ENCODE data around the gene TNFSF9.

The TNFSF9 gene

DNA sequence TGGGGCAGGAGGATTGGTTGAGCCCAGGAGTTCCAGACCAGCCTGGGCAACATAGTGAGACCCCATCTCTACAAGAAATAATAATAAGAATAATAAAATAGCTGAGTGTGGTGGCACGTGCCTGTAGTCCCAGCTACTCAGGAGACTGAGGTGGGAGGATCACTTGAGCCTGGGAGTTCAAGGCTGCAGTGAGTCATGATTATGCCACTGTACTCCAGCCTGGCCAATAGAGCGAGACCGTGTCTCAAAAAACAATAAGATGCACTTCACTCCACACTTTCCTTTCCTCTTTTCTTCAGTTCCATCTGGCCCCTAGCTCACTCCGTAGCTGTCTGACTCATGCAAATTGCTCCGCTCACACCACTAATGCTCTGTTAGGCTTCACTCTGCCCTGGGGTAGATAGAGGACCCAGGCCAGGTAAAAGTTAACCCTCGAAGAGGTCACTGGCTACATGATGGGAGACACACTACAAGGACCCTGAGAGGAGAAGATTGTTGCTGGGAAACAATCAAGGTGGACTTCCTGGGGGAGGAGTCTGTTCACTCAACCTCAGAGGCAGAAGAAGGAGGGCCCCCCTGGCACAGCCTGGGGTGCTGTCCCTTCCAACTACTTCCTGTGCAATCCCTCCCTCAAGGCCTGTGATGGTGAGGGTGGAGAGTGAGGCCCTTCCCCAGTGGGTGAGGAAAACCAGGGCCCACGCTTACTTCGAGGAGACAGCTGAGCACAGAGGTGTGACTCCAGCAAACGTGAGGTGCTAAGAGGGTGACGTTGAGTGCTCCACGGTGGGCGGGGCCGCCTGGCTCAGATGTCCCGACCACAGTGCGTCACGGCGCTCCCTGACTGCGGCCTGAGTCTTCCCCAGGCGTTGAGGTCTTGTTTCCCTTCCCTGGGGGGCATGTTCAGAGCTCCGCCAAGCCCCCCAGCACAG lies 8.8 kb upstream of the TNFSF9 start:
- Histone ChIP-seq H3K4me2 (ENCODE audit: insufficient read depth, low read length, poor library complexity, severe bottlenecking) (no peak overlapping the region), H2BK12ac (ENCODE audit: low read length) (no peak overlapping the region), H3K27me3 (ENCODE audit: control insufficient read depth in 3 of 3, insufficient read depth in 3 of 3, low read depth in 1 of 3, low read length in 3 of 3) (peaks cover 0 to 6% (median 0%) of the 10 kb centered on the region in 3 experiments), H3K18ac (ENCODE audit: low read length) (peak overlapping the region; percentile 70), H3K4me1 (ENCODE audit: control insufficient read depth in 2 of 2, insufficient read depth in 1 of 2, low read depth in 1 of 2, low read length in 2 of 2) (peaks cover 0 to 4% of the 10 kb centered on the region in 2 donors), H4K8ac (ENCODE audit: low read depth, low read length) (no peak overlapping the region), H3K23ac (ENCODE audit: low read depth, low read length, poor library complexity) (peak overlapping the region; percentile 57), H3K36me3 (replicated peaks in 1 of 2; ENCODE audit: control insufficient read depth in 2 of 2, insufficient read depth in 2 of 2, low read length in 2 of 2) (no peaks in the 10 kb centered on the region), H2AFZ (ENCODE audit: low read length) (no peak overlapping the region), H3K4me3 (ENCODE audit: low read length in 2 of 2) (peak overlapping the region in 1 of 2 donors; percentile 38), H3K14ac (ENCODE audit: low read length) (no peak overlapping the region), H3K79me1 (ENCODE audit: low read depth, low read length) (no peaks in the 10 kb centered on the region), H2AK5ac (ENCODE audit: low read depth, low read length) (peak overlapping the region; percentile 79), H4K91ac (ENCODE audit: low read depth, low read length, poor library complexity) (no peak overlapping the region), H3K4ac (ENCODE audit: low read length) (no peak overlapping the region), H3K9me3 (replicated peaks in 1 of 2; ENCODE audit: control insufficient read depth in 2 of 2, insufficient read depth in 1 of 2, low read depth in 1 of 2, low read length in 2 of 2) (no peaks in the 10 kb centered on the region), H3K9ac (ENCODE audit: low read depth, low read length, poor library complexity) (no peak overlapping the region), H2BK120ac (ENCODE audit: low read depth, low read length) (no peak overlapping the region), H2BK5ac (ENCODE audit: low read length) (peak overlapping the region; percentile 78), H2BK15ac (ENCODE audit: low read length) (no peak overlapping the region), H3K27ac (replicated peaks; ENCODE audit: low read length) (no peak overlapping the region)
- DNase-seq (ENCODE audit: low spot score) = no peak
- WGBS, 2 donors (ENCODE audit: extremely low coverage in 2 of 2, insufficient read length in 2 of 2, insufficient replicate concordance in 1 of 2) = no CpG with 5 or more reads among the region's 20 CpGs

DNA sequence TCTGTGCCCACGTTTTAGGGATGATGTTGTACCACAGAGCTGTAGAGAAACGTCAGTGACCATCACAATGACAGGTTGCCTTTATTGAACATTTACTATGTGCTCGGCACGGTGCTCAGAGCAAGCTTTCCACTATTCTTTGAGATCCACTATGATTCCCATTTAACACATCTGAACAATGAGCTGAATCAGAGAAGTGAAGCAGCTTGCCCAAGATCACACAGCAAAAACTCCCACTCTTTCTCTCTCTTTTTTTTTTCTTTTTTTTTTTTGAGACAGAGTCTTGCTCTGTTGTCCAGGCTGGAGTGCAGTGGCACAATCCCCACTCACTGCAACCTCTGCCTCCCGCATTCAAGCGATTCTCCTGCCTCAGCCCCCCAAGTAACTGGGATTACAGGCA lies 8.1 kb upstream of the TNFSF9 start:
- Histone ChIP-seq H3K4me2 (ENCODE audit: insufficient read depth, low read length, poor library complexity, severe bottlenecking) (no peak overlapping the region), H3K9ac (ENCODE audit: low read depth, low read length, poor library complexity) (no peak overlapping the region), H4K8ac (ENCODE audit: low read depth, low read length) (no peak overlapping the region), H3K9me3 (replicated peaks in 1 of 2; ENCODE audit: control insufficient read depth in 2 of 2, insufficient read depth in 1 of 2, low read depth in 1 of 2, low read length in 2 of 2) (no peaks in the 10 kb centered on the region), H3K79me1 (ENCODE audit: low read depth, low read length) (no peaks in the 10 kb centered on the region), H3K36me3 (replicated peaks in 1 of 2; ENCODE audit: control insufficient read depth in 2 of 2, insufficient read depth in 2 of 2, low read length in 2 of 2) (no peaks in the 10 kb centered on the region), H2AK5ac (ENCODE audit: low read depth, low read length) (peak overlapping the region; percentile 79), H3K23ac (ENCODE audit: low read depth, low read length, poor library complexity) (no peak overlapping the region), H3K18ac (ENCODE audit: low read length) (no peak overlapping the region), H3K27me3 (ENCODE audit: control insufficient read depth in 3 of 3, insufficient read depth in 3 of 3, low read depth in 1 of 3, low read length in 3 of 3) (peaks cover 0 to 5% (median 0%) of the 10 kb centered on the region in 3 experiments), H2BK5ac (ENCODE audit: low read length) (peak overlapping the region; percentile 78), H3K14ac (ENCODE audit: low read length) (no peak overlapping the region), H2BK120ac (ENCODE audit: low read depth, low read length) (no peak overlapping the region), H2AFZ (ENCODE audit: low read length) (no peak overlapping the region), H3K4me1 (ENCODE audit: control insufficient read depth in 2 of 2, insufficient read depth in 1 of 2, low read depth in 1 of 2, low read length in 2 of 2) (no peaks in the 10 kb centered on the region), H3K4me3 (ENCODE audit: low read length in 2 of 2) (no peak overlapping the region), H4K91ac (ENCODE audit: low read depth, low read length, poor library complexity) (no peak overlapping the region), H2BK15ac (ENCODE audit: low read length) (no peak overlapping the region), H2BK12ac (ENCODE audit: low read length) (no peak overlapping the region), H3K27ac (replicated peaks; ENCODE audit: low read length) (no peak overlapping the region), H3K4ac (ENCODE audit: low read length) (no peak overlapping the region)
- no peak for DNase-seq (ENCODE audit: low spot score)
- no CpG with 5 or more reads among the region's 6 CpGs for WGBS, 2 donors (ENCODE audit: extremely low coverage in 2 of 2, insufficient read length in 2 of 2, insufficient replicate concordance in 1 of 2)

- Histone ChIP-seq H4K91ac (ENCODE audit: low read depth, low read length, poor library complexity) (no peak overlapping the region), H3K79me1 (ENCODE audit: low read depth, low read length) (no peaks in the 10 kb centered on the region), H3K4me3 (ENCODE audit: low read length in 2 of 2) (no peak overlapping the region), H3K27ac (replicated peaks; ENCODE audit: low read length) (no peak overlapping the region), H3K4ac (ENCODE audit: low read length) (no peak overlapping the region), H2BK15ac (ENCODE audit: low read length) (no peak overlapping the region), H3K4me1 (ENCODE audit: control insufficient read depth in 2 of 2, insufficient read depth in 1 of 2, low read depth in 1 of 2, low read length in 2 of 2) (no peaks in the 10 kb centered on the region), H3K18ac (ENCODE audit: low read length) (no peak overlapping the region), H3K4me2 (ENCODE audit: insufficient read depth, low read length, poor library complexity, severe bottlenecking) (no peak overlapping the region), H3K9ac (ENCODE audit: low read depth, low read length, poor library complexity) (no peak overlapping the region), H2BK5ac (ENCODE audit: low read length) (no peak overlapping the region), H3K9me3 (replicated peaks in 1 of 2; ENCODE audit: control insufficient read depth in 2 of 2, insufficient read depth in 1 of 2, low read depth in 1 of 2, low read length in 2 of 2) (no peaks in the 10 kb centered on the region), H3K14ac (ENCODE audit: low read length) (no peak overlapping the region), H3K36me3 (replicated peaks in 1 of 2; ENCODE audit: control insufficient read depth in 2 of 2, insufficient read depth in 2 of 2, low read length in 2 of 2) (no peaks in the 10 kb centered on the region), H2AK5ac (ENCODE audit: low read depth, low read length) (no peak overlapping the region), H2BK12ac (ENCODE audit: low read length) (no peak overlapping the region), H3K23ac (ENCODE audit: low read depth, low read length, poor library complexity) (no peak overlapping the region), H3K27me3 (ENCODE audit: control insufficient read depth in 3 of 3, insufficient read depth in 3 of 3, low read depth in 1 of 3, low read length in 3 of 3) (peaks cover 0 to 3% (median 0%) of the 10 kb centered on the region in 3 experiments), H4K8ac (ENCODE audit: low read depth, low read length) (no peak overlapping the region), H2AFZ (ENCODE audit: low read length) (no peak overlapping the region), H2BK120ac (ENCODE audit: low read depth, low read length) (no peak overlapping the region)
- no CpG with 5 or more reads among the region's 2 CpGs for WGBS, 2 donors (ENCODE audit: extremely low coverage in 2 of 2, insufficient read length in 2 of 2, insufficient replicate concordance in 1 of 2)
- no peak for DNase-seq (ENCODE audit: low spot score)
Measured at GRCh38 chr19:6524311-6524710, 6.5 kb upstream of the TNFSF9 start.

DNA sequence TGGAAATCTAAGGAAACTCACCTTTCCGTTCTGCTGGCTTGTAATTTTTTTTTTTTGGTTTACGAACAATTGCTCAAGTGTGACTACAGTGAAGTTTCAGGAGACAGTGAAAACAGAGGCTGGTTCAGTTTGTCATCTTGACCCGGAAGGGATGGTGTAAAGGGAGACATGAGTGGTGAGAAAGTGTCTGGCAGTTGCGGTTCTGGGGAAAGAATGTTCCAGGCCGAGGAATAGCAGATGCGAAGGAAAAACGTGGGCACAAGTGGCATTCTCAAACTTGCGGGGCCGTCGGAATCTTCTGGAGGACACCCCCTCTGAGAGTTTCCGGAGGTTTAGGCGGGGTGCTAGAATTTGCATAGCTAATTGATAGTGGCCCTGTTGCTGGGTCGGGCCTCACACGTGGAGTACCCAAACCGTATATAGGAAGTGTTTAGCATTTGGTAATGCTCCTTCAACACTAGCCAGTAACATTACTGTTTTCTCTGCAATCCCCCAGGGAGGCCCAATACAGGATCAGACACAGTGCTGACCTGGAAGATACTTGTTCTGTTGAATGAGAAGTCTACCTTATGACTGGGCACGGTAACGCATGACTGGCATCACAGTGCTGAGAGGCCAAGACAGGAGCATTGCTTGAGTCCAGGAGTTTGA lies 2.8 kb upstream of the TNFSF9 start:
- Histone ChIP-seq H2AFZ (ENCODE audit: low read length) (no peak overlapping the region), H3K36me3 (replicated peaks in 1 of 2; ENCODE audit: control insufficient read depth in 2 of 2, insufficient read depth in 2 of 2, low read length in 2 of 2) (no peaks in the 10 kb centered on the region), H2BK120ac (ENCODE audit: low read depth, low read length) (no peak overlapping the region), H3K4me3 (ENCODE audit: low read length in 2 of 2) (no peak overlapping the region), H2AK5ac (ENCODE audit: low read depth, low read length) (no peak overlapping the region), H3K79me1 (ENCODE audit: low read depth, low read length) (no peaks in the 10 kb centered on the region), H3K4me1 (ENCODE audit: control insufficient read depth in 2 of 2, insufficient read depth in 1 of 2, low read depth in 1 of 2, low read length in 2 of 2) (peaks cover 7 to 13% of the 10 kb centered on the region in 2 donors), H2BK12ac (ENCODE audit: low read length) (no peak overlapping the region), H3K23ac (ENCODE audit: low read depth, low read length, poor library complexity) (no peak overlapping the region), H2BK15ac (ENCODE audit: low read length) (no peak overlapping the region), H3K14ac (ENCODE audit: low read length) (no peak overlapping the region), H3K18ac (ENCODE audit: low read length) (no peak overlapping the region), H3K27ac (replicated peaks; ENCODE audit: low read length) (no peak overlapping the region), H3K4me2 (ENCODE audit: insufficient read depth, low read length, poor library complexity, severe bottlenecking) (no peak overlapping the region), H4K91ac (ENCODE audit: low read depth, low read length, poor library complexity) (no peak overlapping the region), H3K27me3 (ENCODE audit: control insufficient read depth in 3 of 3, insufficient read depth in 3 of 3, low read depth in 1 of 3, low read length in 3 of 3) (peaks cover 18 to 28% (median 22%) of the 10 kb centered on the region in 3 experiments), H4K8ac (ENCODE audit: low read depth, low read length) (no peak overlapping the region), H3K9me3 (replicated peaks in 1 of 2; ENCODE audit: control insufficient read depth in 2 of 2, insufficient read depth in 1 of 2, low read depth in 1 of 2, low read length in 2 of 2) (peaks cover 0 to 3% of the 10 kb centered on the region in 2 donors), H3K4ac (ENCODE audit: low read length) (no peak overlapping the region), H3K9ac (ENCODE audit: low read depth, low read length, poor library complexity) (no peak overlapping the region), H2BK5ac (ENCODE audit: low read length) (no peak overlapping the region)
- DNase-seq (ENCODE audit: low spot score) = no peak
- WGBS, 2 donors (ENCODE audit: extremely low coverage in 2 of 2, insufficient read length in 2 of 2, insufficient replicate concordance in 1 of 2) = no CpG with 5 or more reads among the region's 17 CpGs
